ENCODE data around the gene ZNF853.

DNA sequence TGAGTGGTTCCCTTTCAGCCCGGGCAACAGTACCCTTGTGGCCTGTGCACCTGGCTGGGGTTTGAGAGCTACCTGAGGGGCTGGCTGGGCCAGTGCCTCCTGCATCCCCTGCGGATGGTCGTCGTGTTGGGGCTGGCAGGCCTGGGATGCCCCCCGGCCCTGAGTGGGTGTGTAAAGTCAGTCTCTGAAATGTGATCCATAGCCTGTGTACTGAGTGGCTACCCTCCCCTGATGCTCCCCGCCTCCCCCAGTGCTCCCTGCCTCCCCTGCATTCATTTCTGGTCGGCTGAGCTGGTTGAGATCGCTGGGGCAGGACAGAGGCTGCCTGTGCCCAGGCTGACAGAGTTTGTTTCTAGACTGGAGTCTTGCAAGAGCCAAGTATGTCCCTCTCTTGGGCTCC, 31.1 kb downstream of the ZNF853 start:
- TF ChIP-seq POLR2A (IDR thresholded peaks at IDR 0.05): no peak
- TF ChIP-seq, protein P1, sequence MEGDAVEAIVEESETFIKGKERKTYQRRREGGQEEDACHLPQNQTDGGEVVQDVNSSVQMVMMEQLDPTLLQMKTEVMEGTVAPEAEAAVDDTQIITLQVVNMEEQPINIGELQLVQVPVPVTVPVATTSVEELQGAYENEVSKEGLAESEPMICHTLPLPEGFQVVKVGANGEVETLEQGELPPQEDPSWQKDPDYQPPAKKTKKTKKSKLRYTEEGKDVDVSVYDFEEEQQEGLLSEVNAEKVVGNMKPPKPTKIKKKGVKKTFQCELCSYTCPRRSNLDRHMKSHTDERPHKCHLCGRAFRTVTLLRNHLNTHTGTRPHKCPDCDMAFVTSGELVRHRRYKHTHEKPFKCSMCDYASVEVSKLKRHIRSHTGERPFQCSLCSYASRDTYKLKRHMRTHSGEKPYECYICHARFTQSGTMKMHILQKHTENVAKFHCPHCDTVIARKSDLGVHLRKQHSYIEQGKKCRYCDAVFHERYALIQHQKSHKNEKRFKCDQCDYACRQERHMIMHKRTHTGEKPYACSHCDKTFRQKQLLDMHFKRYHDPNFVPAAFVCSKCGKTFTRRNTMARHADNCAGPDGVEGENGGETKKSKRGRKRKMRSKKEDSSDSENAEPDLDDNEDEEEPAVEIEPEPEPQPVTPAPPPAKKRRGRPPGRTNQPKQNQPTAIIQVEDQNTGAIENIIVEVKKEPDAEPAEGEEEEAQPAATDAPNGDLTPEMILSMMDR (IDR thresholded peaks at IDR 0.05): no peak
